Measurements from ENCODE around the gene NSUN6.
"Not testable (repeated sequence)": the region's sequence is repeated elsewhere in the genome, so short reads cannot be mapped to it uniquely, and the experiment has no call there.

DNA sequence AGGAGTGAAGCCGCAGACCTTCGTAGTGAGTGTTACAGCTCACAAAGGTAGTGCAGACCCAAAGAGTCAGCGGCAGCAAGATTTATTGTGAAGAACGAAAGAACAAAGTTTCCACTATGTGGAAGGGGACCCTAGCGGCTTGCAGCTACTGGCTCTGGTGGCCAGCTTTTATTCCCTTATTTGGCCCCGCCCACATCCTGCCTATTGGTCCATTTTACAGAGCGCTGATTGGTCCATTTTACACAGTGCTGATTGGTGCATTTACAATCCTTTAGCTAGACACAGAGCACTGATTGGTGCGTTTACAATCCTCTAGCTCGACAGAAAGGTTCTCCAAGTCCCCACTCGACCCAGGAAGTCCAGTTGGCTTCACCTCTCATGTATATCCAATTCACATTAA, 64.8 kb downstream of the NSUN6 start:
- TF ChIP-seq, protein P1, sequence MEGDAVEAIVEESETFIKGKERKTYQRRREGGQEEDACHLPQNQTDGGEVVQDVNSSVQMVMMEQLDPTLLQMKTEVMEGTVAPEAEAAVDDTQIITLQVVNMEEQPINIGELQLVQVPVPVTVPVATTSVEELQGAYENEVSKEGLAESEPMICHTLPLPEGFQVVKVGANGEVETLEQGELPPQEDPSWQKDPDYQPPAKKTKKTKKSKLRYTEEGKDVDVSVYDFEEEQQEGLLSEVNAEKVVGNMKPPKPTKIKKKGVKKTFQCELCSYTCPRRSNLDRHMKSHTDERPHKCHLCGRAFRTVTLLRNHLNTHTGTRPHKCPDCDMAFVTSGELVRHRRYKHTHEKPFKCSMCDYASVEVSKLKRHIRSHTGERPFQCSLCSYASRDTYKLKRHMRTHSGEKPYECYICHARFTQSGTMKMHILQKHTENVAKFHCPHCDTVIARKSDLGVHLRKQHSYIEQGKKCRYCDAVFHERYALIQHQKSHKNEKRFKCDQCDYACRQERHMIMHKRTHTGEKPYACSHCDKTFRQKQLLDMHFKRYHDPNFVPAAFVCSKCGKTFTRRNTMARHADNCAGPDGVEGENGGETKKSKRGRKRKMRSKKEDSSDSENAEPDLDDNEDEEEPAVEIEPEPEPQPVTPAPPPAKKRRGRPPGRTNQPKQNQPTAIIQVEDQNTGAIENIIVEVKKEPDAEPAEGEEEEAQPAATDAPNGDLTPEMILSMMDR (IDR thresholded peaks at IDR 0.05) = not testable (repeated sequence)
- not testable (repeated sequence) for TF ChIP-seq RFX5 (IDR thresholded peaks at IDR 0.05; ENCODE audit: low read length); SIN3A (IDR thresholded peaks at IDR 0.05; ENCODE audit: borderline replicate concordance, low read depth, low read length); EP300 (IDR thresholded peaks at IDR 0.05; ENCODE audit: borderline replicate concordance in 1 of 2, low read depth in 1 of 2, low read length in 1 of 2); POLR2AphosphoS5 (IDR thresholded peaks at IDR 0.05; ENCODE audit: low read depth, low read length); TEAD4 (IDR thresholded peaks at IDR 0.05; ENCODE audit: borderline replicate concordance, insufficient read depth); TCF12 (IDR thresholded peaks at IDR 0.05); YY1 (IDR thresholded peaks at IDR 0.05; ENCODE audit: low read depth); CHD2 (IDR thresholded peaks at IDR 0.05; ENCODE audit: low read length, partially characterized antibody); JUND (IDR thresholded peaks at IDR 0.05); MEF2A (IDR thresholded peaks at IDR 0.05; ENCODE audit: borderline replicate concordance, low read depth)
- TF ChIP-seq, protein P2, sequence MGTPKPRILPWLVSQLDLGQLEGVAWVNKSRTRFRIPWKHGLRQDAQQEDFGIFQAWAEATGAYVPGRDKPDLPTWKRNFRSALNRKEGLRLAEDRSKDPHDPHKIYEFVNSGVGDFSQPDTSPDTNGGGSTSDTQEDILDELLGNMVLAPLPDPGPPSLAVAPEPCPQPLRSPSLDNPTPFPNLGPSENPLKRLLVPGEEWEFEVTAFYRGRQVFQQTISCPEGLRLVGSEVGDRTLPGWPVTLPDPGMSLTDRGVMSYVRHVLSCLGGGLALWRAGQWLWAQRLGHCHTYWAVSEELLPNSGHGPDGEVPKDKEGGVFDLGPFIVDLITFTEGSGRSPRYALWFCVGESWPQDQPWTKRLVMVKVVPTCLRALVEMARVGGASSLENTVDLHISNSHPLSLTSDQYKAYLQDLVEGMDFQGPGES (IDR thresholded peaks at IDR 0.05; ENCODE audit: low read depth, low read length) = not testable (repeated sequence)
- TF ChIP-seq, protein P3, sequence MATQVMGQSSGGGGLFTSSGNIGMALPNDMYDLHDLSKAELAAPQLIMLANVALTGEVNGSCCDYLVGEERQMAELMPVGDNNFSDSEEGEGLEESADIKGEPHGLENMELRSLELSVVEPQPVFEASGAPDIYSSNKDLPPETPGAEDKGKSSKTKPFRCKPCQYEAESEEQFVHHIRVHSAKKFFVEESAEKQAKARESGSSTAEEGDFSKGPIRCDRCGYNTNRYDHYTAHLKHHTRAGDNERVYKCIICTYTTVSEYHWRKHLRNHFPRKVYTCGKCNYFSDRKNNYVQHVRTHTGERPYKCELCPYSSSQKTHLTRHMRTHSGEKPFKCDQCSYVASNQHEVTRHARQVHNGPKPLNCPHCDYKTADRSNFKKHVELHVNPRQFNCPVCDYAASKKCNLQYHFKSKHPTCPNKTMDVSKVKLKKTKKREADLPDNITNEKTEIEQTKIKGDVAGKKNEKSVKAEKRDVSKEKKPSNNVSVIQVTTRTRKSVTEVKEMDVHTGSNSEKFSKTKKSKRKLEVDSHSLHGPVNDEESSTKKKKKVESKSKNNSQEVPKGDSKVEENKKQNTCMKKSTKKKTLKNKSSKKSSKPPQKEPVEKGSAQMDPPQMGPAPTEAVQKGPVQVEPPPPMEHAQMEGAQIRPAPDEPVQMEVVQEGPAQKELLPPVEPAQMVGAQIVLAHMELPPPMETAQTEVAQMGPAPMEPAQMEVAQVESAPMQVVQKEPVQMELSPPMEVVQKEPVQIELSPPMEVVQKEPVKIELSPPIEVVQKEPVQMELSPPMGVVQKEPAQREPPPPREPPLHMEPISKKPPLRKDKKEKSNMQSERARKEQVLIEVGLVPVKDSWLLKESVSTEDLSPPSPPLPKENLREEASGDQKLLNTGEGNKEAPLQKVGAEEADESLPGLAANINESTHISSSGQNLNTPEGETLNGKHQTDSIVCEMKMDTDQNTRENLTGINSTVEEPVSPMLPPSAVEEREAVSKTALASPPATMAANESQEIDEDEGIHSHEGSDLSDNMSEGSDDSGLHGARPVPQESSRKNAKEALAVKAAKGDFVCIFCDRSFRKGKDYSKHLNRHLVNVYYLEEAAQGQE (IDR thresholded peaks at IDR 0.05; ENCODE audit: low read depth, low read length) = not testable (repeated sequence)

Data from SK-N-SH (cell line).